Trophoblast cell (in vitro differentiated cells and primary cell): Measurements from ENCODE around the gene CFDP1.

Source experiments
- DNase-seq, 2 donors: peaks; one replicate each; pipeline ENCODE4 v3.0.0-alpha.2; 2016
- H2AFZ ChIP-seq: 2 replicates; pipeline ENCODE4 v1.6.1; 2013; ENCODE audit warnings: low read length, moderate library complexity, mild to moderate bottlenecking; ENCODE audit not compliant: insufficient read depth, poor library complexity
- H2AK5ac ChIP-seq: 2 replicates; pipeline ENCODE4 v1.6.1; 2013; ENCODE audit warnings: mild to moderate bottlenecking, low read length
- H2BK120ac ChIP-seq: 2 replicates; pipeline ENCODE4 v1.6.1; 2013; ENCODE audit warnings: low read length, mild to moderate bottlenecking, moderate library complexity; ENCODE audit not compliant: insufficient read depth, poor library complexity
- H2BK12ac ChIP-seq: 2 replicates; pipeline ENCODE4 v1.6.1; 2013; ENCODE audit warnings: mild to moderate bottlenecking, low read length, moderate library complexity
- H2BK5ac ChIP-seq: 2 replicates; pipeline ENCODE4 v1.6.1; 2013; ENCODE audit warnings: low read length, low read depth, moderate library complexity, mild to moderate bottlenecking; ENCODE audit not compliant: poor library complexity
- H3K14ac ChIP-seq: 2 replicates; pipeline ENCODE4 v1.6.1; 2013; ENCODE audit warnings: mild to moderate bottlenecking, low read length
- H3K18ac ChIP-seq: 2 replicates; pipeline ENCODE4 v1.6.1; 2013; ENCODE audit warnings: mild to moderate bottlenecking, low read length
- H3K23ac ChIP-seq: 2 replicates; pipeline ENCODE4 v1.6.1; 2013; ENCODE audit warnings: low read length
- H3K27ac ChIP-seq: 2 replicates; pipeline ENCODE4 v1.5.1; 2013; ENCODE audit warnings: low read depth, mild to moderate bottlenecking, inconsistent platforms, low read length, moderate library complexity
- H3K27me3 ChIP-seq: 2 replicates; pipeline ENCODE4 v1.6.1; 2013; ENCODE audit warnings: inconsistent platforms, mild to moderate bottlenecking, low read length, moderate library complexity; ENCODE audit not compliant: insufficient read depth
- H3K36me3 ChIP-seq, 2 experiments: 1 replicate in 1 of 2; 2 replicates in 1 of 2; pipeline ENCODE4 v1.6.1; 2013; ENCODE audit warnings: low read length in 2 of 2, mild to moderate bottlenecking in 2 of 2, moderate library complexity in 1 of 2; ENCODE audit not compliant: insufficient read depth in 2 of 2, control insufficient read depth in 1 of 2
- H3K4ac ChIP-seq: 2 replicates; pipeline ENCODE4 v1.6.1; 2013; ENCODE audit warnings: low read depth, mild to moderate bottlenecking, low read length, moderate library complexity
- H3K4me1 ChIP-seq, 2 experiments: 1 replicate in 1 of 2; 2 replicates in 1 of 2; pipeline ENCODE4 v1.6.1; 2013; ENCODE audit warnings: low read length in 2 of 2, mild to moderate bottlenecking in 2 of 2, moderate library complexity in 1 of 2; ENCODE audit not compliant: insufficient read depth in 2 of 2, control insufficient read depth in 1 of 2
- H3K4me2 ChIP-seq: 2 replicates; pipeline ENCODE4 v1.6.1; 2013; ENCODE audit warnings: inconsistent platforms, mild to moderate bottlenecking, low read length, moderate library complexity
- H3K4me3 ChIP-seq: 2 replicates; pipeline ENCODE4 v1.5.1; 2013; ENCODE audit warnings: mild to moderate bottlenecking, low read depth, low read length, inconsistent platforms
- H3K79me1 ChIP-seq: one replicate; pipeline ENCODE4 v1.6.1; 2013; ENCODE audit warnings: low read length
- H3K79me2 ChIP-seq: 2 replicates; pipeline ENCODE4 v1.6.1; 2013; ENCODE audit warnings: low read length, mild to moderate bottlenecking; ENCODE audit not compliant: control insufficient read depth, insufficient read depth, poor library complexity
- H3K9ac ChIP-seq: 2 replicates; pipeline ENCODE4 v1.6.1; 2013; ENCODE audit warnings: mild to moderate bottlenecking, low read length
- H3K9me3 ChIP-seq: 2 replicates; pipeline ENCODE4 v1.6.1; 2013; ENCODE audit warnings: low read depth, mild to moderate bottlenecking, control low read depth, inconsistent platforms, low read length; ENCODE audit not compliant: insufficient read depth
- H4K12ac ChIP-seq: 2 replicates; pipeline ENCODE4 v1.6.1; 2013; ENCODE audit warnings: low read depth, mild to moderate bottlenecking, low read length, moderate library complexity
- H4K8ac ChIP-seq: 2 replicates; pipeline ENCODE4 v1.6.1; 2013; ENCODE audit warnings: low read depth, mild to moderate bottlenecking, low read length, moderate library complexity
- H4K91ac ChIP-seq: one replicate; pipeline ENCODE4 v1.6.1; 2013; ENCODE audit warnings: low read depth, mild to moderate bottlenecking, low read length, moderate library complexity
- WGBS: extraction: QIAGEN DNeasy Blood & Tissue Kit; methylation state at CpG from one replicate; pipeline ENCODE4 v1.1.7; 2013; ENCODE audit warnings: missing lambda C conversion rate; ENCODE audit not compliant: insufficient read length, insufficient coverage; ENCODE audit errors: extremely low coverage; 5-methylcytosine and 5-hydroxymethylcytosine counted together

The CFDP1 gene

DNA sequence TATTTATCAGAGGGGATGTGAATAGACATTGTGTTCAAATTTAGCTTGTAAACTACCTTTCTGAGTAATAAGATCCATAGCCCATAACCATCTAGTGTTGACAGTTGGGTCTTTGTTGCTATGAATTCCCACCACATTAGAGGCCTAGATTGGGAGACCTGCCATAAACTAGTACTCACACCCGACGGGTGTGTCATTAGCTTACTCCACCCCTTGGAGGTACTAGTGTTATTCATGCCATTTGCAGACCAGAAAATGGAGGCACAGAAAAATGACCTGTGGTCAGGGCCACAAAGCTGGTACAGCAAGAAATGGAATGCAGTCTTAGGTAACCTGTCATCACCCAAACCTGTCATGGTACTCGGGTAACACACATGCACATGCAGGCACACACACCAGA, 140.6 kb downstream of the CFDP1 start:
- no peak overlapping the region for H4K12ac ChIP-seq
- DNase-seq: no peak
- no peaks in the 10 kb centered on the region for H3K27me3 ChIP-seq
- H3K18ac ChIP-seq: no peak overlapping the region
- no peaks in the 10 kb centered on the region for H3K9me3 ChIP-seq
- no peak overlapping the region for H2AK5ac ChIP-seq
- no peak overlapping the region for H3K23ac ChIP-seq
- no peak overlapping the region for H4K8ac ChIP-seq
- H2BK12ac ChIP-seq: no peak overlapping the region
- H3K27ac ChIP-seq: no peak overlapping the region
- H3K79me2 ChIP-seq: no peaks in the 10 kb centered on the region
- H2BK5ac ChIP-seq: no peak overlapping the region
- no peak overlapping the region for H3K4ac ChIP-seq
- H2AFZ ChIP-seq: no peak overlapping the region
- H3K14ac ChIP-seq: no peak overlapping the region
- H3K4me2 ChIP-seq: no peak overlapping the region
- H3K36me3 ChIP-seq: peaks cover 14 to 15% of the 10 kb centered on the region in 2 experiments
- no peak overlapping the region for H3K9ac ChIP-seq
- no CpG with 5 or more reads among the region's 3 CpGs for whole genome bisulfite sequencing
- no peak overlapping the region for H4K91ac ChIP-seq
- H3K4me3 ChIP-seq: no peak overlapping the region
- H2BK120ac ChIP-seq: no peak overlapping the region
- peaks cover 2 to 4% of the 10 kb centered on the region in 2 experiments for H3K4me1 ChIP-seq
- H3K79me1 ChIP-seq: no peaks in the 10 kb centered on the region

DNA sequence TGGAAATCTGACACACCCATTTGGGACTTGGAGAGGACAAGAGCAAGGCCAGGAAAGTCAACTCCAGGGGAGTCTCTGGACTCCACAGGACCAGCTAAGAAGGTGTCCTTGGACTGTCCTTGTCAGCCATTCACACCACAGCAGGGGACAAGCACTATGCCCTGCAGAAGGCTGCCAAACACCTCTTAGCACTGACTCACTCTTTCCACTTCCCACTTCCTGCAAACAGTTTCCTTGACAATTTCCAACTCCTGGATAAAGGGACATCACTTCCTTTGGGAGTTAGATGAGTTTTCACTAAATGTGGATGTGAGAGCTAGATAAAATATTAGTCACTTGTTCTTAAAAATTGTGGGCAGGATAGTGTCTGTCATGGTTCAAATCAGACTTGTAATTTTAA, 144.1 kb downstream of the CFDP1 start:
- H3K4me2 ChIP-seq: no peak overlapping the region
- H3K27me3 ChIP-seq: no peaks in the 10 kb centered on the region
- no peak overlapping the region for H3K4me3 ChIP-seq
- no peak overlapping the region for H2BK5ac ChIP-seq
- H4K91ac ChIP-seq: no peak overlapping the region
- H3K18ac ChIP-seq: no peak overlapping the region
- H3K4ac ChIP-seq: no peak overlapping the region
- H3K36me3 ChIP-seq: peaks cover 8 to 10% of the 10 kb centered on the region in 2 experiments
- H3K27ac ChIP-seq: no peak overlapping the region
- no peaks in the 10 kb centered on the region for H3K9me3 ChIP-seq
- H4K12ac ChIP-seq: no peak overlapping the region
- H3K23ac ChIP-seq: no peak overlapping the region
- no peak overlapping the region for H3K14ac ChIP-seq
- H3K79me1 ChIP-seq: no peaks in the 10 kb centered on the region
- peaks cover 2 to 4% of the 10 kb centered on the region in 2 experiments for H3K4me1 ChIP-seq
- DNase-seq: no peak
- no peak overlapping the region for H2AK5ac ChIP-seq
- H4K8ac ChIP-seq: no peak overlapping the region
- H3K79me2 ChIP-seq: no peaks in the 10 kb centered on the region
- H2BK120ac ChIP-seq: no peak overlapping the region
- H2BK12ac ChIP-seq: no peak overlapping the region
- H2AFZ ChIP-seq: no peak overlapping the region
- no peak overlapping the region for H3K9ac ChIP-seq

DNA sequence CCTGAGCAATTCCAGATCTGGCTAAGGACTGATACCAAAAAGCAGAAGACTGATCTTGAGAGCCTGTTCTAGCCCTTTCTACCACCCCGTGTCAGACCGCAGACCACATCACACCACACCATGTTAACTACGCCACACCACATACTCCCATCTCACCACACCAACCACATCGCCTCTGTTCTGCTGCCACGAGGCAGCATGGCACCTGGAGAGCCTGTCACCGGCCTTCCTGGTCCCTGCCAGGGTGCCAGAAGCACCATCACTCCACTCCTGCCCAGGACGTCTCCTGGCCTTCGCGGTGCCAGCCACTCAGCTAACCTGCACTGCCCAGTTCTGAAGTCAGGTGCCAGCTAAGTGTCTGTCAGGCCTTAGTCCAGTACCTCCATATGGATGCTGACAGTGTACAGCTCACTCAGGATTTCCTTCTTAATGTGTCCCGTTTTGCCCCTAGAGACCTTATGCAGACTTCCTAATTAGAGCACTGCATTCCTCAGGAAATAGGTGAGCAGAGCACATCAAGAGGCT, 144.6 kb downstream of the CFDP1 start:
- Histone ChIP-seq H3K79me2 (no peaks in the 10 kb centered on the region), H3K4me3 (no peak overlapping the region), H2AFZ (no peak overlapping the region), H3K4ac (no peak overlapping the region), H3K18ac (no peak overlapping the region), H3K9ac (no peak overlapping the region), H2BK12ac (no peak overlapping the region), H3K27me3 (no peaks in the 10 kb centered on the region), H2AK5ac (no peak overlapping the region), H4K8ac (no peak overlapping the region), H3K4me2 (no peak overlapping the region), H3K79me1 (no peaks in the 10 kb centered on the region), H3K9me3 (no peaks in the 10 kb centered on the region), H4K12ac (no peak overlapping the region), H3K4me1 (peaks cover 2 to 4% of the 10 kb centered on the region in 2 experiments), H2BK5ac (no peak overlapping the region), H3K36me3 (peaks cover 8 to 10% of the 10 kb centered on the region in 2 experiments), H3K27ac (no peak overlapping the region), H4K91ac (no peak overlapping the region), H3K14ac (no peak overlapping the region), H3K23ac (no peak overlapping the region), H2BK120ac (no peak overlapping the region)
- WGBS: no CpG with 5 or more reads among the region's 10 CpGs
- no peak for DNase-seq

DNA sequence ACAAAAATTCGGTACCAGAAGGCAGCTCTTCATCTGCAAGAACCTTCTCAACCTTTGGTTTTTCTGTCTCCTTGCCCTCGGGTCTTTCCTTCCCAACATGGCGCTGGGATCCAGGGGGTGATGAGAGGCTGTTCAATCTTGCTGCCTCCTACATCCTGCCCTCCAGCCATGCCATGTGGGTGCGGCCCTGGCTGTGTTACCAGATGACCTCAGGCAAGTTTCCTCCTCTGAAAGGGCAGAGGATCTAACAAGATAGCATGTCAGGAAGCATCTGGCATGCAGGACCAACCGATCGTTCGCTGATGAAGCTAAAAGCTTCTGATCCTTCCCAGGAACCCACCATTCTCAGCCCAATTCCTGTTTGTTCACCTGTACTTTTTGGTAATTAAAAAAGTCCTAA, 145.1 kb downstream of the CFDP1 start:
- H2AFZ ChIP-seq: no peak overlapping the region
- no peak overlapping the region for H3K4me3 ChIP-seq
- H3K4me1 ChIP-seq: peaks cover 2 to 4% of the 10 kb centered on the region in 2 experiments
- no peak overlapping the region for H4K8ac ChIP-seq
- H3K4ac ChIP-seq: no peak overlapping the region
- DNase-seq: no peak
- no peaks in the 10 kb centered on the region for H3K79me2 ChIP-seq
- H3K9me3 ChIP-seq: no peaks in the 10 kb centered on the region
- H2BK5ac ChIP-seq: no peak overlapping the region
- H3K79me1 ChIP-seq: no peaks in the 10 kb centered on the region
- no peaks in the 10 kb centered on the region for H3K27me3 ChIP-seq
- no peak overlapping the region for H3K27ac ChIP-seq
- peaks cover 7 to 8% of the 10 kb centered on the region in 2 experiments for H3K36me3 ChIP-seq
- no peak overlapping the region for H3K23ac ChIP-seq
- H3K9ac ChIP-seq: no peak overlapping the region
- no peak overlapping the region for H2BK120ac ChIP-seq
- no peak overlapping the region for H3K18ac ChIP-seq
- no peak overlapping the region for H3K14ac ChIP-seq
- H4K91ac ChIP-seq: no peak overlapping the region
- H3K4me2 ChIP-seq: no peak overlapping the region
- no peak overlapping the region for H4K12ac ChIP-seq
- WGBS: no CpG with 5 or more reads among the region's 7 CpGs
- H2BK12ac ChIP-seq: no peak overlapping the region
- no peak overlapping the region for H2AK5ac ChIP-seq
